Activated naive CD8-positive, alpha-beta T cell (primary cell): ENCODE results near the gene SCN4B.

Source experiments
- H3K27ac Mint-ChIP-seq: one replicate; pipeline ENCODE4 v1.8.0; 2021; ENCODE audit warnings: mixed read lengths
- H3K27me3 Mint-ChIP-seq: one replicate; pipeline ENCODE4 v1.8.0; 2021; ENCODE audit warnings: mixed read lengths
- H3K36me3 Mint-ChIP-seq: one replicate; pipeline ENCODE4 v1.8.0; 2021; ENCODE audit warnings: mixed read lengths
- H3K4me1 Mint-ChIP-seq: one replicate; pipeline ENCODE4 v1.8.0; 2021; ENCODE audit warnings: low read depth, mixed read lengths
- H3K4me3 Mint-ChIP-seq: one replicate; pipeline ENCODE4 v1.8.0; 2021; ENCODE audit warnings: mild to moderate bottlenecking, mixed read lengths
- H3K9me3 Mint-ChIP-seq: one replicate; pipeline ENCODE4 v1.8.0; 2021; ENCODE audit warnings: low read depth, mixed read lengths

SCN4B gene

DNA sequence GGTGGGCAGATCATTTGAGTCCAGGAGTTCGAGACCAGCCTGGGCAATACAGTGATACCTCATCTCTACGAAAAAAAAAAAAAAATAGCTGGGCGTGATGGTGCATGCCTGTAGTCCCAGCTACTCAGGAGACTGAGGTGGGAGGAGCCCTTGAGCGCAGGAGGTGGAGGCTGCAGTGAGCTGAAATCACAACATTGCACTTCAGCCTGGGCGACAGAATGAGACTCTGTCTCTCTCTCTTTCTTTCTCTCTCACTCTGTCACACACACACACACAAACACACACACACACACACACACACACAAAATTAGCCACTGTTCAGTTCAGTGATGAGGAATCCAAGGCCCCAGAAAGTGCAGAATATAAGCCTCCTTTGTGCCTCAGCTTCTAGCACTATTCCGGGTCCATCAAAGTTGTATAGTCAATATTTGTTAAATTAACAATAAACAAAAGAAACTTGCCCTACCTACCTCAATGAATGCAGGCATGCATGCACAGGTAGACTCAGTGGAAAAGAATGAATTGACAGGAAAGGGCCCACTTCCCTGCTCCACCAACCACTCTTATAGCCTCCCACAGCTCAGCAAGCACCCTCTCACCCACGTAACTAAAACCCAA lies 62.0 kb downstream of the SCN4B start:
- H3K27ac Mint-ChIP-seq: no peak overlapping the region
- H3K4me1 Mint-ChIP-seq: no peaks in the 10 kb centered on the region
- no peaks in the 10 kb centered on the region for H3K36me3 Mint-ChIP-seq
- no peaks in the 10 kb centered on the region for H3K27me3 Mint-ChIP-seq
- H3K9me3 Mint-ChIP-seq: peaks cover 8% of the 10 kb centered on the region
- H3K4me3 Mint-ChIP-seq: no peak overlapping the region

DNA sequence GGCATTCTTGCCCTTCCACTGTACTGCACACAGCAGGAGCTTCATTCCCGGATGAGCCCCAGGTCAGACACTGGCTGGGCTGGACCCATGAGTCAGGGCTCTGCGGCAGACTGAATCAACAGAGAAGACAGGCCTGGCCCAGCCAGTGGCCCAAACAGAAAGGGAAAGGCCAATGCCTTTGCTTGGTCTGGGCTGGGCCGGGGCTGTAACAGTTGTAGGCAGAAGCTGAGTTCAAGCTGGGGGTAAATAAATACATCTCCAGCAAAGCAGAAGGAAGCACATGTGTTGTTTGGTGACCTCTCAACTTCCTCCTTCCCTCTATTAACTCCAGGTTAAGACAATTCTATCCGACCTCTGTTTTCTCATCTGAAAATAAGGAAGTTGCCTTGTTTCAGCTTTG lies 64.1 kb downstream of the SCN4B start:
- no peak overlapping the region for H3K4me3 Mint-ChIP-seq

DNA sequence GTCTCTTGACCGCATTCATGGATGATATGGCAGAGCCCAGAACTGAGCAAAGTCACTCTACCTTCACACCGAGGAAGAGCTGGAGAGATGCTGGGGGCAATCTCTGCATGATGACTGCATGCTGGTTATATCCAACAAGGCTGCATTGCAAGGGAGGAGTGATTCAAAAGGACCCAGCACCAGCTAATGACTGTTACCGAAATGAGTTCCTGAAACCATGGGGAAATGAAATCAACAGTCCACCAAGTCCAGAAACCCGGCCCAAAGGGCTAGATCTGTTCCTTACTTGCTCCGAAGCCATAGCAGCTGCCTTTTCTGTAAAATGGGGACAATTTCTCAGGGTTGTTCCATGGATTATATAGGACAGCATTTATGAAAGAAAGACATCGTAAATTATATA lies 64.7 kb downstream of the SCN4B start:
- Mint-ChIP-seq H3K27ac (no peak overlapping the region), H3K4me1 (no peaks in the 10 kb centered on the region), H3K9me3 (peaks cover 8% of the 10 kb centered on the region), H3K4me3 (no peak overlapping the region), H3K36me3 (no peaks in the 10 kb centered on the region), H3K27me3 (no peaks in the 10 kb centered on the region)

More for the DNA sequence above, 64.1 kb downstream of the SCN4B start:
- Mint-ChIP-seq H3K9me3 (peaks cover 8% of the 10 kb centered on the region), H3K36me3 (no peaks in the 10 kb centered on the region), H3K27ac (no peak overlapping the region), H3K27me3 (no peaks in the 10 kb centered on the region), H3K4me1 (no peaks in the 10 kb centered on the region)

DNA sequence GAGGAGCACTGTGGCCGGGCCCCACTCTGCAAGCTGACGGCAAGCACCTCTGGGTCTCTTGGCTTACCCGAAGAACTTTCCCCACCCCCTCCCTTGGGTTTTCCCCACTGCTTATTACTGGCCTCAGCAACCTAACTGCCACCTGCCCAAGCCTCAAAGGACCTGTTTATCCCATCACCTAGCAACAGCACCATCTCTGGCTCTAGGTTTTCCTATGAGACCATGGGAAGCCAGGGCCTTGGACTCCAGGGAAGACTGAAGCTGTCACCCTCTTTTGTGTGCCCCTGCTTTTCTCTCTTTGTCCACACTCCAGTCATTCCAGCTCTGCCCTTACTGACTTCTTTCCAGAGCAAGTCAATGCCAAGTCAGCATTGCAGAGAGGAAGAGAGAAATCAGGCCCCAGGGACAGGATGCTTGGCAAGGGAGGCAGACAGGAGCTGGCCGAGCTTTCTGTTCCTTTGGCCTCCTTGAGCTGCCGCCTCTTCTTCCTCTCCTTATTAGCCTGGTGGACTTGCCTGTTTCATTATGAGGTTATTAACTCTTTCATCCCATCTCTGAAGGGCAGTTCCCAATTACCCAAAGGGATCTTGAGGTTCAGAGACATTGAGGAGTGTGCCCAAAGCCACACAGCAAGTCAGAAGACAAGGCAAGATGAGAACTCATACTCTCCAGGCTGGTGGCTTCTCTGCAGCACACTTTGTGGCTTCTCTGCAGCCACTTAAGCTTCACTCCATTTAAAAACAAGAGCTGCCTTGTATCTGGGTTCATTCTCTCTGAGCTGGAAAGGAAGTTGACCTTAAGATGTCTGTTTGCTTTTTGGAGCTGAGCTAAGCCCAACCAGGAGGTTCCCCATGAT lies 65.5 kb downstream of the SCN4B start, which contains the start of gene SMIM35:
TSS of gene SMIM35 (minus strand) at position 51 of the 856 bp plus-strand sequence. CDS start 206 bp downstream, outside the sequence.
- no peaks in the 10 kb centered on the region for H3K36me3 Mint-ChIP-seq
- peaks cover 8% of the 10 kb centered on the region for H3K9me3 Mint-ChIP-seq
- H3K27me3 Mint-ChIP-seq: no peaks in the 10 kb centered on the region
- H3K27ac Mint-ChIP-seq: no peak within 1 kb of the TSS
- no peak within 1 kb of the TSS for H3K4me3 Mint-ChIP-seq
- H3K4me1 Mint-ChIP-seq: no peaks in the 10 kb centered on the region

DNA sequence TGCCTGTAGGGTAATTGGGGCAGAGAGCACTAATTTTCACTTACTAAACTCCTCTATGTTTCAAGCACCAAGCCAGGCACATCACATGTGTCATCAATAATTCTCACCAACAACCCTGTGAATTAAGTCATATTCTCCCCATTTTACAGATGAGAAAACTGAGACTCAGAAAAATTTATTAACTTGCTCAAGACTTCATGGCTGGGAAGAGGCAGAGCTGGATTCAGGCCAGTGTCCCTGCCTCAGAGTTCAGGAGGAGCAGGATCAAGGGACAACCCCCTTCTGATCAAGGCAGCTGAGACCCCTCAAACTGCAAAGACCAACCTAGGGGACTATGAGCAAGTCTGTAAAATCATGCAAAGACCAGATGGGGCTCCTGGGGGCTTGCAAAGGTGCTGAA lies 68.0 kb downstream of the SCN4B start:
- Mint-ChIP-seq H3K36me3 (no peaks in the 10 kb centered on the region), H3K4me3 (no peak overlapping the region), H3K9me3 (peaks cover 8% of the 10 kb centered on the region), H3K27ac (no peak overlapping the region), H3K27me3 (no peaks in the 10 kb centered on the region), H3K4me1 (no peaks in the 10 kb centered on the region)

DNA sequence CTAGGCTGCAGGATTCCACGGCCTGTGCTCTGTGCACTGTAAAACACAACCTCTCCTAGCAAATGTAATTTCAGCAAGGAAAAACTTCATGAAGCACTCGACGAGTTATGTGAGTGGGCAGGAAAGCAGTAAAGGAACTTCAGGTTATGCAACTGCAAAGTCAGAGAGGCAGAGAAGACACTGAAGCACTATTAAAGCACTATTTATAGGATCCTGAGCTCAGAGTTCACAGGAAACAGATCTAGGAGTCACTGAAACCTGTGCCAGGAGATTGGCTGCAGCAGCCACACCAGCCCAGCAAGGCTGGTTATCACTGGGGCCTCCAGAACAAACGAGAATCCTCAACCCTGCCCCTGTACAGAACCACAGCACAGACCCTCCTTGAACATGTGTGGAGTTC lies 68.4 kb downstream of the SCN4B start:
- Mint-ChIP-seq H3K4me3 (no peak overlapping the region), H3K9me3 (peaks cover 8% of the 10 kb centered on the region), H3K27ac (no peak overlapping the region), H3K4me1 (no peaks in the 10 kb centered on the region), H3K36me3 (no peaks in the 10 kb centered on the region), H3K27me3 (no peaks in the 10 kb centered on the region)
